K562 (cell line): ENCODE results near the gene LRRC51. TPM values are rescaled to one million over a fixed set of nuclear protein-coding genes. Genes with fewer than 3 reads are reported as not detected.
A peak's percentile ranks its signal among the peaks of the same experiment; 100 is the strongest.

Experiments used
- ATAC-seq: fragments of 200-7000 bp; cut with Tn5 transposase; 3 replicates; pipeline ENCODE4 v1.9.1; 2020; ENCODE audit warnings: moderate library complexity
- BruUV-seq: library from RNA; stranded (reverse); fragments of 400-500 nt; replicated peaks from 2 replicates; lab custom pipeline; 2021; lab: Mats Ljungman, UMichigan
- CTCF ChIA-PET: fragments of 300-600 bp; formaldehyde crosslinking; extraction: SDS; loops from one replicate; lab custom pipeline; 2021; ENCODE audit warnings: low intra/inter-chr PET ratio; lab: Yijun Ruan, JAX
- POLR2A ChIA-PET: fragments of 300-600, 350-650 bp; sonication (Branson Sonifier 250); formaldehyde crosslinking; extraction: SDS; loops from one replicate; lab custom pipeline; 2021; ENCODE audit warnings: antibody characterized with exemption, inconsistent platforms; lab: Yijun Ruan, JAX
- DNase-seq, 4 experiments: peaks; one replicate each; pipeline versions ENCODE4 v3.0.0 to v3.0.0-alpha.2; 2011 to 2018; ENCODE audit warnings: low spot score in 3 of 4, mixed read lengths in 3 of 4; ENCODE audit errors: extremely low read depth in 1 of 4
- FAIRE-seq: peaks from 2 replicates; lab custom pipeline; 2011; peaks lifted over from hg19 to GRCh38; lab: Jason Lieb, UNC
- H2AFZ ChIP-seq: 2 replicates; pipeline ENCODE4 v1.6.0; 2011; ENCODE audit warnings: low read depth, low read length, control low read depth, inconsistent platforms
- H3K27ac ChIP-seq: fragments of 200-600 bp; 3 replicates; pipeline ENCODE4 v1.8.0; 2011; ENCODE audit warnings: low read depth, mild to moderate bottlenecking, control low read depth, inconsistent platforms, low read length, moderate library complexity, mixed read lengths; ENCODE audit errors: extremely low read depth
- H3K27me3 ChIP-seq, 2 experiments: fragments of 300-600 bp in 1 of 2; 2 replicates in 1 of 2; 3 replicates in 1 of 2; pipeline versions ENCODE4 v1.6.0 to v1.8.0; 2011; ENCODE audit warnings: inconsistent platforms in 2 of 2, low read length in 2 of 2, mild to moderate bottlenecking in 1 of 2, mixed read lengths in 1 of 2, moderate library complexity in 1 of 2; ENCODE audit not compliant: control insufficient read depth in 2 of 2, insufficient read depth in 2 of 2
- H3K36me3 ChIP-seq: fragments of 300-600 bp; 3 replicates; pipeline ENCODE4 v1.8.0; 2011; ENCODE audit warnings: mild to moderate bottlenecking, low read length, inconsistent platforms; ENCODE audit not compliant: control insufficient read depth, insufficient read depth
- H3K4me1 ChIP-seq, 2 experiments: fragments of 200-600 bp in 1 of 2; replicated peaks in 1 of 2; 2 replicates in 1 of 2; 3 replicates in 1 of 2; pipeline versions ENCODE4 v1.5.1 to v1.8.0; 2011; ENCODE audit warnings: inconsistent platforms in 2 of 2, low read length in 2 of 2, mild to moderate bottlenecking in 1 of 2, mixed read lengths in 1 of 2, moderate library complexity in 1 of 2; ENCODE audit not compliant: control insufficient read depth in 2 of 2, insufficient read depth in 2 of 2
- H3K4me2 ChIP-seq: 2 replicates; pipeline ENCODE4 v1.6.1; 2011; ENCODE audit warnings: low read length, control low read depth, inconsistent platforms, mixed read lengths; ENCODE audit not compliant: insufficient read depth
- H3K4me3 ChIP-seq: fragments of 200-600 bp; sonication (generic), shearing (Covaris generic); 2 replicates; pipeline ENCODE4 v1.5.1; 2016; ENCODE audit warnings: control low read depth, inconsistent platforms
- H3K79me2 ChIP-seq: fragments of 200-600 bp; 3 replicates; pipeline ENCODE4 v1.8.0; 2011; ENCODE audit warnings: low read length, inconsistent platforms; ENCODE audit not compliant: control insufficient read depth, insufficient read depth
- H3K9ac ChIP-seq, 2 experiments: 2 replicates each; pipeline versions ENCODE4 v1.6.0 to v1.6.1; 2011; ENCODE audit warnings: low read depth in 2 of 2, low read length in 2 of 2, control low read depth in 1 of 2, inconsistent platforms in 1 of 2, mild to moderate bottlenecking in 1 of 2, mixed read lengths in 1 of 2; ENCODE audit not compliant: insufficient read depth in 1 of 2
- H3K9me1 ChIP-seq: one replicate; pipeline ENCODE4 v1.6.0; 2011; ENCODE audit warnings: inconsistent platforms, mild to moderate bottlenecking, low read length, moderate library complexity; ENCODE audit not compliant: control insufficient read depth, insufficient read depth
- H3K9me3 ChIP-seq: replicated peaks from 2 replicates; pipeline ENCODE4 v1.5.1; 2011; ENCODE audit warnings: low read depth, low read length, inconsistent platforms; ENCODE audit not compliant: control insufficient read depth, insufficient read depth
- H4K20me1 ChIP-seq: replicated peaks from 2 replicates; pipeline ENCODE4 v1.6.1; 2011; ENCODE audit warnings: low read length, inconsistent platforms, mixed read lengths; ENCODE audit not compliant: control insufficient read depth, insufficient read depth
- ARID1B ChIP-seq: fragments of 450-650 bp; IDR thresholded peaks from 2 replicates; pipeline ENCODE4 v1.6.1; 2016; ENCODE audit warnings: antibody characterized with exemption, mild to moderate bottlenecking, inconsistent platforms
- BRCA1 ChIP-seq, 2 experiments: fragments of 450-650 bp in 1 of 2; sonication (generic) in 1 of 2; formaldehyde crosslinking in 1 of 2; IDR thresholded peaks; 2 replicates each; pipeline versions ENCODE4 v1.5.0 to v1.6.1; 2017 to 2020; ENCODE audit warnings: mild to moderate bottlenecking in 1 of 2, missing genetic modification reagents in 1 of 2
- MAFG ChIP-seq: fragments of 450-650 bp; conservative IDR thresholded peaks from 2 replicates; pipeline ENCODE4 v1.6.1; 2016; ENCODE audit warnings: missing genetic modification characterization, missing compliant biosample characterization
- MAFK ChIP-seq: IDR thresholded peaks from 2 replicates; pipeline ENCODE4 v1.6.1; 2011; ENCODE audit warnings: low read length, improper control_type of control experiment
- PRDM10 ChIP-seq: fragments of 450-650 bp; IDR thresholded peaks from 2 replicates; pipeline ENCODE4 v1.6.1; 2018; ENCODE audit not compliant: partially characterized antibody
- SNRNP70 ChIP-seq: fragments of 200-400 bp; formaldehyde crosslinking; optimal IDR thresholded peaks from 2 replicates; pipeline ENCODE3; 2017; ENCODE audit warnings: low read depth, low read length
- TAF1 ChIP-seq: IDR thresholded peaks from 2 replicates; pipeline ENCODE4 v1.6.1; 2011; ENCODE audit warnings: mild to moderate bottlenecking, low read length, moderate library complexity; ENCODE audit not compliant: insufficient read depth, control insufficient read depth, severe bottlenecking; ENCODE audit errors: extremely low read depth
- TRIM24 ChIP-seq, 2 experiments: fragments of 450-650 bp; IDR thresholded peaks; 2 replicates each; pipeline ENCODE4 v1.6.1; 2016
- ZNF57 ChIP-seq: fragments of 450-650 bp; formaldehyde crosslinking; IDR thresholded peaks from 2 replicates; pipeline ENCODE4 v1.4.0; 2020; ENCODE audit warnings: mild to moderate bottlenecking, moderate library complexity
- WGBS: fragments of 100-300 bp; shearing (Covaris generic); methylation state at CpG from one replicate; pipeline ENCODE4 v1.1.6; 2016; ENCODE audit warnings: low coverage, mixed read lengths; ENCODE audit not compliant: insufficient coverage; ENCODE audit errors: missing lambda C conversion rate; 5-methylcytosine and 5-hydroxymethylcytosine counted together
- in situ Hi-C: fragments of 300-500 bp; cut with MboI; formaldehyde crosslinking; loops from 4 replicates; pipeline ENCODE4 v1.15.0; 2018; ENCODE audit warnings: inconsistent platforms, mixed read lengths
- intact Hi-C: fragments of 100-400 bp; cut with micrococcal nuclease; formaldehyde crosslinking; loops from 2 replicates; pipeline ENCODE4 v1.14.2; 2022
- polyA plus RNA-seq, 8 experiments: library from polyadenylated mRNA; depleted of rRNA in 4 of 8; stranded (reverse) in 5 of 8; unstranded in 3 of 8; fragments of >200 nt; fragmentation: Nextera tagmentation in 2 of 8; fragmentation: Illumina TruSeq in 1 of 8; extraction: Ambion mirVana in 2 of 8; extraction: Trizol in 1 of 8; gene quantifications; 2 replicates each; pipeline versions ENCODE4 v1.2.1 to v1.2.3, GENCODE V29; 2011 to 2014; ENCODE audit warnings: inconsistent platforms in 1 of 8, missing spikeins in 1 of 8
- total RNA-seq, 7 experiments: library from RNA; depleted of rRNA in 6 of 7; stranded (reverse); fragments of >200 nt in 6 of 7; fragmentation: Illumina TruSeq in 2 of 7; extraction: Trizol in 2 of 7; gene quantifications; 2 replicates each; pipeline versions ENCODE4 v1.2.1 to v1.2.3, GENCODE V29; 2011 to 2021; ENCODE audit warnings: low replicate concordance in 1 of 7
- TF ChIP-seq, protein P1 (sequence below): sonication (generic); formaldehyde crosslinking; IDR thresholded peaks from 2 replicates; pipeline ENCODE4 v1.8.0; 2022; ENCODE audit warnings: mild to moderate bottlenecking, missing genetic modification reagents
- TF ChIP-seq, protein P2 (sequence below): fragments of 450-650 bp; IDR thresholded peaks from 2 replicates; pipeline ENCODE4 v1.6.1; 2017; ENCODE audit warnings: antibody characterized with exemption, mild to moderate bottlenecking

Gene LRRC51
- total and polyA plus RNA-seq, 9 of the 15 experiments (the other 6 are each of a cell fraction or from before 2014, with no cell fraction given), result 4.7 to 10.6 (median 5.6) TPM

GRCh38 chr11:72100462-72100861 is 19.8 kb downstream of the LRRC51 start:
- DNase-seq (peak; percentile 50 to 66 (median 56)), FAIRE-seq (no peak), ATAC-seq (peak; percentile 8; the same call in 1 of the 3 replicates)
- ChIA-PET POLR2A (interaction anchor here (0.5 to 3.4 kb wide), 17 partner anchors 7 to 391 kb away, joined by 3 to 21 read pairs (median 4); partner anchors contain the start of gene ANAPC15), CTCF (no interaction called here)
- in situ Hi-C loops (no loop called here), intact Hi-C loops (loop anchor here (5.0 kb wide), 1 partner anchor 332 kb away; the partner anchor contains the start of gene CLPB)
- Histone ChIP-seq H3K36me3 (peaks cover 58% of the 10 kb centered on the region), H3K4me2 (peak overlapping the region; percentile 95), H3K27me3 (no peaks in the 10 kb centered on the region), H2AFZ (no peak overlapping the region), H3K27ac (peak overlapping the region; percentile 95), H3K9ac (peak overlapping the region; percentile 76 to 96; a peak in 3 of 4 replicates), H3K9me3 (no peaks in the 10 kb centered on the region), H4K20me1 (no peaks in the 10 kb centered on the region), H3K9me1 (no peaks in the 10 kb centered on the region), H3K4me3 (peak overlapping the region; percentile 77; the same call in 1 of the 2 replicates), H3K79me2 (peaks cover 43% of the 10 kb centered on the region), H3K4me1 (peaks cover 10 to 39% of the 10 kb centered on the region in 2 experiments; a peak in 4 of 5 replicates)
- no TSS peak for BruUV-seq
- 30% methylated on average over 1 of the region's 1 CpG for WGBS
- peak; percentile 59; the same call in 1 of the 2 replicates for TF ChIP-seq MAFK
- peak; percentile 41 for TF ChIP-seq TAF1
- TF ChIP-seq BRCA1 (IDR thresholded peaks at IDR 0.05), result no peak
- TF ChIP-seq BRCA1 (CRISPR knock-in tag; IDR thresholded peaks at IDR 0.05), result no peak
- TF ChIP-seq ARID1B, result peak; percentile 48; the same call in 1 of the 2 replicates
- TF ChIP-seq SNRNP70, result no peak
- TF ChIP-seq, protein P1, sequence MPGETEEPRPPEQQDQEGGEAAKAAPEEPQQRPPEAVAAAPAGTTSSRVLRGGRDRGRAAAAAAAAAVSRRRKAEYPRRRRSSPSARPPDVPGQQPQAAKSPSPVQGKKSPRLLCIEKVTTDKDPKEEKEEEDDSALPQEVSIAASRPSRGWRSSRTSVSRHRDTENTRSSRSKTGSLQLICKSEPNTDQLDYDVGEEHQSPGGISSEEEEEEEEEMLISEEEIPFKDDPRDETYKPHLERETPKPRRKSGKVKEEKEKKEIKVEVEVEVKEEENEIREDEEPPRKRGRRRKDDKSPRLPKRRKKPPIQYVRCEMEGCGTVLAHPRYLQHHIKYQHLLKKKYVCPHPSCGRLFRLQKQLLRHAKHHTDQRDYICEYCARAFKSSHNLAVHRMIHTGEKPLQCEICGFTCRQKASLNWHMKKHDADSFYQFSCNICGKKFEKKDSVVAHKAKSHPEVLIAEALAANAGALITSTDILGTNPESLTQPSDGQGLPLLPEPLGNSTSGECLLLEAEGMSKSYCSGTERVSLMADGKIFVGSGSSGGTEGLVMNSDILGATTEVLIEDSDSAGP (CRISPR knock-in tag), result no peak
- TF ChIP-seq ZNF57 (CRISPR knock-in tag), result no peak
- TF ChIP-seq PRDM10, result peak; percentile 28
- peak; percentile 56; the same call in 1 of the 2 replicates for TF ChIP-seq MAFG (tag)
- TF ChIP-seq, protein P2, sequence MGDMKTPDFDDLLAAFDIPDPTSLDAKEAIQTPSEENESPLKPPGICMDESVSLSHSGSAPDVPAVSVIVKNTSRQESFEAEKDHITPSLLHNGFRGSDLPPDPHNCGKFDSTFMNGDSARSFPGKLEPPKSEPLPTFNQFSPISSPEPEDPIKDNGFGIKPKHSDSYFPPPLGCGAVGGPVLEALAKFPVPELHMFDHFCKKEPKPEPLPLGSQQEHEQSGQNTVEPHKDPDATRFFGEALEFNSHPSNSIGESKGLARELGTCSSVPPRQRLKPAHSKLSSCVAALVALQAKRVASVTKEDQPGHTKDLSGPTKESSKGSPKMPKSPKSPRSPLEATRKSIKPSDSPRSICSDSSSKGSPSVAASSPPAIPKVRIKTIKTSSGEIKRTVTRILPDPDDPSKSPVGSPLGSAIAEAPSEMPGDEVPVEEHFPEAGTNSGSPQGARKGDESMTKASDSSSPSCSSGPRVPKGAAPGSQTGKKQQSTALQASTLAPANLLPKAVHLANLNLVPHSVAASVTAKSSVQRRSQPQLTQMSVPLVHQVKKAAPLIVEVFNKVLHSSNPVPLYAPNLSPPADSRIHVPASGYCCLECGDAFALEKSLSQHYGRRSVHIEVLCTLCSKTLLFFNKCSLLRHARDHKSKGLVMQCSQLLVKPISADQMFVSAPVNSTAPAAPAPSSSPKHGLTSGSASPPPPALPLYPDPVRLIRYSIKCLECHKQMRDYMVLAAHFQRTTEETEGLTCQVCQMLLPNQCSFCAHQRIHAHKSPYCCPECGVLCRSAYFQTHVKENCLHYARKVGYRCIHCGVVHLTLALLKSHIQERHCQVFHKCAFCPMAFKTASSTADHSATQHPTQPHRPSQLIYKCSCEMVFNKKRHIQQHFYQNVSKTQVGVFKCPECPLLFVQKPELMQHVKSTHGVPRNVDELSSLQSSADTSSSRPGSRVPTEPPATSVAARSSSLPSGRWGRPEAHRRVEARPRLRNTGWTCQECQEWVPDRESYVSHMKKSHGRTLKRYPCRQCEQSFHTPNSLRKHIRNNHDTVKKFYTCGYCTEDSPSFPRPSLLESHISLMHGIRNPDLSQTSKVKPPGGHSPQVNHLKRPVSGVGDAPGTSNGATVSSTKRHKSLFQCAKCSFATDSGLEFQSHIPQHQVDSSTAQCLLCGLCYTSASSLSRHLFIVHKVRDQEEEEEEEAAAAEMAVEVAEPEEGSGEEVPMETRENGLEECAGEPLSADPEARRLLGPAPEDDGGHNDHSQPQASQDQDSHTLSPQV, result 0 out of 2 replicates have a peak, but pooled peaks have one; percentile 39
- TF ChIP-seq TRIM24 (IDR thresholded peaks at IDR 0.05), result 0 out of 4 replicates have a peak, but pooled peaks of 1 of the 2 experiments have one; percentile 31
